ENCODE results near the gene SUSD1. TPM values are rescaled to one million over a fixed set of nuclear protein-coding genes. Genes with fewer than 3 reads are reported as not detected.

The SUSD1 gene
- total RNA-seq, 4 donors from 2014 or later = 1.6 to 8.2 (median 4.4) TPM

DNA sequence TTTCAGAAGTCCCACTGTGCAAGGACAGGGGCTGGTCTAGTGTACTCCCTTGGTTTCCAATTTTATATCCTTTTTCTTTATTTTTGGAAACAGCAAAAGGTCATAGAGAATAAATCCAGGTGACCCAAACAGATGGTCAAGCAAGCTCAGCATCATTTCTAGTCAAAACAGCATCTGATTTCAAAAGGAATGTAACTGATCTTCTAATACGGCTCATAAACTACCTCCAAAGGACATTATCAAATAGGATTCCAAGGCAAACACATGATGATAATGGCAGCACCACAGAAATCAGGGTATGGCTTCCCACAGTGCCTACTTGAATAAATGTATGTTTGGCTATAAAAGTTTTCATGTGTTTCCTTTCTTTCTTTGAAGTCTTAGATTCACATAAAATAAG lies 57.1 kb downstream of the SUSD1 start:
- Histone ChIP-seq H3K4me3 (no peak overlapping the region), H3K36me3 (no peaks in the 10 kb centered on the region), H3K4me1 (peaks cover 3% of the 10 kb centered on the region), H3K27ac (no peak overlapping the region), H3K9me3 (no peaks in the 10 kb centered on the region), H3K27me3 (no peaks in the 10 kb centered on the region)
- no peak for DNase-seq (ENCODE audit: low spot score in 2 of 2)
- WGBS = 94% methylated on average over 1 of the region's 1 CpG
- TF ChIP-seq EP300 (IDR thresholded peaks at IDR 0.05) = no peak
- TF ChIP-seq POLR2AphosphoS5 (IDR thresholded peaks at IDR 0.05) = no peak
- no peak for TF ChIP-seq POLR2A (IDR thresholded peaks at IDR 0.05)

DNA sequence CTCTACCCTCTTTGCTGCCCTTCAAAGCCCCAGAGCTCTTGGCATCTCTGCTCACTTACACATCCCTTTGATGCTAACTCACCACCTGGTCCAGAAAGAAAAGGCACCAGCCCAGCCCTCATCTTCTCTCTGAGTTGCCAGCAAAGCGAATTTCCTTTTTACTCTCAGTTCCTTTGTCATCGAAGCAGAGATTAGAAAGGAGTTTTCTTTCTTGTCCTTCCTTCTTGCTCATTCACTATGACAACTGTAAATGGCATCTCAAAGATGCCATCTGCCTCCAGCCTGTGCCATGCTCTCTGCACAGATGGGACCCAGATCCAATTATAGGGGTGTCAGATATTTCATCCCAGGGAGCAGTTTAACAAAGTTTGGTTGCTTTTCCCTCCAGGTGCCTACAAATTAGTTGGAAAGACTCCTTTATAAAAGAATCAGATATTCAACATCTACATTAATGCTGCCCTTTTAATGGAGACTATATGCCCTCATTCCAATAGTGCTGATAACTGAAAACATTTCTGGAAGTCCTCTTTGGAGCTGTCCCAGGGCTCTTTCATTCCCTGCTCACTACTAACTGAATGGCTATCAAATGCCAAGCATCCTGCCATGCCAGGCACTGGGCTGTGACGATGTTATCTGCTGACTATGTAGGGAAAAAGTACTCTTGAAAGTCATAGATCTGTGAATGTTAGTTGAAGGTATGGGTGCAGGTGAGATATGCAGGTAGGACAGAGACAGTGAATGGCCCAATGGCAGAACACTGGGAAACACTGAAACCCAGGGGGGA lies 58.9 kb downstream of the SUSD1 start:
- Histone ChIP-seq H3K27me3 (no peaks in the 10 kb centered on the region), H3K27ac (no peak overlapping the region), H3K9me3 (no peaks in the 10 kb centered on the region), H3K36me3 (no peaks in the 10 kb centered on the region), H3K4me1 (peaks cover 9% of the 10 kb centered on the region), H3K4me3 (no peak overlapping the region)
- WGBS = 77% methylated on average over 3 of the region's 3 CpGs
- no peak for DNase-seq (ENCODE audit: low spot score in 2 of 2)
- TF ChIP-seq EP300 (IDR thresholded peaks at IDR 0.05) (no peak), POLR2A (IDR thresholded peaks at IDR 0.05) (no peak), POLR2AphosphoS5 (IDR thresholded peaks at IDR 0.05) (no peak)
- TF ChIP-seq, protein P1, sequence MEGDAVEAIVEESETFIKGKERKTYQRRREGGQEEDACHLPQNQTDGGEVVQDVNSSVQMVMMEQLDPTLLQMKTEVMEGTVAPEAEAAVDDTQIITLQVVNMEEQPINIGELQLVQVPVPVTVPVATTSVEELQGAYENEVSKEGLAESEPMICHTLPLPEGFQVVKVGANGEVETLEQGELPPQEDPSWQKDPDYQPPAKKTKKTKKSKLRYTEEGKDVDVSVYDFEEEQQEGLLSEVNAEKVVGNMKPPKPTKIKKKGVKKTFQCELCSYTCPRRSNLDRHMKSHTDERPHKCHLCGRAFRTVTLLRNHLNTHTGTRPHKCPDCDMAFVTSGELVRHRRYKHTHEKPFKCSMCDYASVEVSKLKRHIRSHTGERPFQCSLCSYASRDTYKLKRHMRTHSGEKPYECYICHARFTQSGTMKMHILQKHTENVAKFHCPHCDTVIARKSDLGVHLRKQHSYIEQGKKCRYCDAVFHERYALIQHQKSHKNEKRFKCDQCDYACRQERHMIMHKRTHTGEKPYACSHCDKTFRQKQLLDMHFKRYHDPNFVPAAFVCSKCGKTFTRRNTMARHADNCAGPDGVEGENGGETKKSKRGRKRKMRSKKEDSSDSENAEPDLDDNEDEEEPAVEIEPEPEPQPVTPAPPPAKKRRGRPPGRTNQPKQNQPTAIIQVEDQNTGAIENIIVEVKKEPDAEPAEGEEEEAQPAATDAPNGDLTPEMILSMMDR (IDR thresholded peaks at IDR 0.05) = no peak

DNA sequence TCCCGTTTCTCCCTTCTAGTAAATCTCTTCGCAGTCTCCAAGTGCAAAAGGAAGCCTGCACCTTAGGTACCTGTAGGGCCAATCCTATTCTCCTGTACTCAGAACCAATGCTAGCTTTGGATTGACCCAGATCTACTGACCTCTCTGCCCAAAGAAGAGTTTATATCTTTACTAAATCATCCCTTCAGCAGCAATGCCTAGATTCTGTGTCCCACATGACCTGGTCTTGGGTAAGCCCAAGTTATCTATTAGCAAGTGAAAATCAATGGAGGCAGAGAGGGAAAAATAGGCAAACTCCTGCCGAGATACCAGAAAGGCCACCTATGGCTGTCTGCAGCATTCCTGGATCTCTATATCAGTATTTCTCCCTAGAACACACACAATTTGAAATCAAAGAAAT lies 60.0 kb downstream of the SUSD1 start:
- DNase-seq (ENCODE audit: low spot score in 2 of 2) = no peak
- H3K27ac ChIP-seq = no peak overlapping the region
- TF ChIP-seq, protein P1 (IDR thresholded peaks at IDR 0.05) = no peak
- TF ChIP-seq EP300 (IDR thresholded peaks at IDR 0.05) (no peak), POLR2A (IDR thresholded peaks at IDR 0.05) (no peak), POLR2AphosphoS5 (IDR thresholded peaks at IDR 0.05) (no peak)
- H3K9me3 ChIP-seq = no peaks in the 10 kb centered on the region
- 78% methylated on average over 3 of the region's 3 CpGs for WGBS
- H3K36me3 ChIP-seq = no peaks in the 10 kb centered on the region
- no peaks in the 10 kb centered on the region for H3K27me3 ChIP-seq
- no peak overlapping the region for H3K4me3 ChIP-seq
- peaks cover 9% of the 10 kb centered on the region for H3K4me1 ChIP-seq

DNA sequence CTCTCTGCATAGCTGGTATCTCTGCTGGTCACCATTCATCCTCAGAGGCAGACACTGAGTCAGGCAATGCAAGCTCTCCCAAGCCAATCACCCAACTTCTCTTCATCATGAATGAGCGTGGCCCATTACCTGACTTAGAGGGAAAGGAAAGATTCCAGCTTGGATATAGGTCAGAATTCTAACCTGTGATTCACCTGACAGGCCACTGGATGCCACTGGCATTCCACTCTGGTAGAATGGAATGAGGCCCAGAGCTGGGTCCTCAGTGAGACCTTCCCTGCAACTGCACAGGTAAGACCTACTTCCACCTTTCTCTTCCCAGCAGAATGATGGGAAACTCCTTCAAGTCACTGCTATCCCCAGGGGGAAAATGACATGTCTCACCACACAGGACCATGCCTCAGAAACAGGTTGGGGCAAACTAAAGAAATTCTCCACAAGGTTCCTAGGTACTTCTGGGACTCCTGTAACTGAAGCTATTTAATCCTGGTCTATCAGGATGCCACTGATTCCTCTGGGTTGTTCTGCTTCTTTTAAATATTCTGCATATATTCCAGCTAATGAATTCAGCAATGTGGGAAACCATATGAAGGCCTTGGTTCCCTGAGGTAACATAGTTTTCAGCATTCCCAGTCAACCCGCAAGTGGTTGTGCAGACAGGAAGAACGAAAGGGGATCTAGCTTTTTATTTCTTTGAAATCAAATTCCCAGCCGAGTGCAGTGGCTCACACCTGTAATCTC lies 62.0 kb downstream of the SUSD1 start:
- no peak overlapping the region for H3K27ac ChIP-seq
- no peak for TF ChIP-seq EP300 (IDR thresholded peaks at IDR 0.05)
- TF ChIP-seq, protein P1 (IDR thresholded peaks at IDR 0.05) = peak; percentile 19 to 53
- H3K9me3 ChIP-seq = no peaks in the 10 kb centered on the region
- no peaks in the 10 kb centered on the region for H3K27me3 ChIP-seq
- no peak for DNase-seq (ENCODE audit: low spot score in 2 of 2)
- H3K4me3 ChIP-seq = no peak overlapping the region
- WGBS = 68% methylated on average over 4 of the region's 4 CpGs
- H3K4me1 ChIP-seq = peaks cover 6% of the 10 kb centered on the region
- no peaks in the 10 kb centered on the region for H3K36me3 ChIP-seq

DNA sequence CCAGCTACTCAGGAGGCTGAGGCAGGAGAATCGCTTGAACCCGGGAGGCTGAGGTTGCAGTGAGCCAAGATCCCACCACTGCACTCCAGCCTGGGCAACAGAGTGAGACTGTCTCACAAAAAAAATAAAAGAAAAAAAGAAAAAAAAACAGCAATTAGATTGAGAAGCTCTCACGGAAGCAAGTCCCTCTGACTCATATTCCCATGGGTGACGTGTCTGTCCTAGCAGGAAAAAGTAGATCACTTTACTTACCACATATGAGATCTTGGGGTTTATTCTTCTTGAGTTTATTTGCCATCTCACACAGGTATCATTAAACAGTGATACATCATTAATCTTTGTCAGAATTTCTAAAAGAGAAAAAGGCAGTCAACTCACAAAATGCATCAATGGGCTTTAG lies 62.6 kb downstream of the SUSD1 start:
- 46% methylated on average over 4 of the region's 4 CpGs for WGBS
- Histone ChIP-seq H3K27me3 (no peaks in the 10 kb centered on the region), H3K27ac (no peak overlapping the region), H3K4me3 (no peak overlapping the region), H3K9me3 (no peaks in the 10 kb centered on the region), H3K36me3 (no peaks in the 10 kb centered on the region), H3K4me1 (peaks cover 6% of the 10 kb centered on the region)
- no peak for TF ChIP-seq POLR2A (IDR thresholded peaks at IDR 0.05)
- TF ChIP-seq, protein P1 (IDR thresholded peaks at IDR 0.05) = no peak
- TF ChIP-seq POLR2AphosphoS5 (IDR thresholded peaks at IDR 0.05) = no peak
- no peak for TF ChIP-seq EP300 (IDR thresholded peaks at IDR 0.05)
- no peak for DNase-seq (ENCODE audit: low spot score in 2 of 2)
